H9 (cell line): Measurements from ENCODE around the gene SLC26A2. TPM values are rescaled to one million over a fixed set of nuclear protein-coding genes. Genes with fewer than 3 reads are reported as not detected.

ENCODE experiments used
- DNase-seq: peaks from one replicate; pipeline ENCODE4 v3.0.0-alpha.2; 2017
- H2AFZ ChIP-seq: one replicate; pipeline ENCODE4 v1.6.1; 2013; ENCODE audit warnings: mild to moderate bottlenecking, low read length, control low read depth, moderate library complexity
- H2AK5ac ChIP-seq: 2 replicates; pipeline ENCODE4 v1.6.1; 2013; ENCODE audit warnings: low read length, control low read depth, mixed read lengths; ENCODE audit not compliant: insufficient read length
- H2BK120ac ChIP-seq: one replicate; pipeline ENCODE4 v1.6.1; 2013; ENCODE audit warnings: low read depth, mild to moderate bottlenecking, low read length, control low read depth, inconsistent platforms; ENCODE audit not compliant: poor library complexity, severe bottlenecking
- H2BK12ac ChIP-seq: 2 replicates; pipeline ENCODE4 v1.6.1; 2013; ENCODE audit warnings: low read length, control low read depth, mixed read lengths, low read depth; ENCODE audit not compliant: insufficient read length
- H2BK15ac ChIP-seq: 2 replicates; pipeline ENCODE4 v1.6.1; 2013; ENCODE audit warnings: low read depth, low read length, control low read depth
- H2BK20ac ChIP-seq: one replicate; pipeline ENCODE4 v1.6.1; 2013; ENCODE audit warnings: low read depth, mild to moderate bottlenecking, low read length, control low read depth, inconsistent platforms; ENCODE audit not compliant: poor library complexity, severe bottlenecking
- H2BK5ac ChIP-seq: 2 replicates; pipeline ENCODE4 v1.6.1; 2013; ENCODE audit warnings: low read length, control low read depth, mixed read lengths; ENCODE audit not compliant: insufficient read length
- H3K14ac ChIP-seq: 2 replicates; pipeline ENCODE4 v1.6.1; 2013; ENCODE audit warnings: low read length, control low read depth; ENCODE audit not compliant: insufficient read depth
- H3K18ac ChIP-seq: 2 replicates; pipeline ENCODE4 v1.6.1; 2013; ENCODE audit warnings: low read depth, mild to moderate bottlenecking, mixed read lengths, low read length, control low read depth; ENCODE audit not compliant: insufficient read length
- H3K23ac ChIP-seq: 2 replicates; pipeline ENCODE4 v1.6.1; 2013; ENCODE audit warnings: low read length, control low read depth, mixed read lengths, low read depth; ENCODE audit not compliant: insufficient read length
- H3K23me2 ChIP-seq: 2 replicates; pipeline ENCODE4 v1.6.1; 2013; ENCODE audit warnings: low read depth, mild to moderate bottlenecking, mixed read lengths, low read length, control low read depth; ENCODE audit not compliant: insufficient read length, poor library complexity, severe bottlenecking
- H3K27ac ChIP-seq: 2 replicates; pipeline ENCODE4 v1.5.1; 2013; ENCODE audit warnings: low read length, control low read depth, mixed read lengths, low read depth; ENCODE audit not compliant: insufficient read length
- H3K27me3 ChIP-seq: 2 replicates; pipeline ENCODE4 v1.6.1; 2013; ENCODE audit warnings: low read length, control low read depth, inconsistent platforms; ENCODE audit not compliant: insufficient read depth
- H3K4ac ChIP-seq: 2 replicates; pipeline ENCODE4 v1.6.1; 2013; ENCODE audit warnings: low read depth, mild to moderate bottlenecking, control low read depth, inconsistent platforms, low read length, moderate library complexity
- H3K4me1 ChIP-seq: 2 replicates; pipeline ENCODE4 v1.6.1; 2013; ENCODE audit warnings: low read length, control low read depth, inconsistent platforms; ENCODE audit not compliant: insufficient read depth
- H3K4me2 ChIP-seq: 2 replicates; pipeline ENCODE4 v1.6.1; 2013; ENCODE audit warnings: low read length, control low read depth, mixed read lengths; ENCODE audit not compliant: insufficient read length, insufficient read depth
- H3K56ac ChIP-seq: 2 replicates; pipeline ENCODE4 v1.6.1; 2013; ENCODE audit warnings: low read depth, mild to moderate bottlenecking, mixed read lengths, low read length, control low read depth; ENCODE audit not compliant: insufficient read length
- H3K79me1 ChIP-seq: 2 replicates; pipeline ENCODE4 v1.6.1; 2013; ENCODE audit warnings: low read depth, mild to moderate bottlenecking, moderate library complexity, low read length, control low read depth, inconsistent platforms; ENCODE audit not compliant: insufficient read depth, poor library complexity, severe bottlenecking
- H3K79me2 ChIP-seq: 2 replicates; pipeline ENCODE4 v1.6.1; 2013; ENCODE audit warnings: low read length, control low read depth, inconsistent platforms; ENCODE audit not compliant: insufficient read depth
- H3K9ac ChIP-seq: 2 replicates; pipeline ENCODE4 v1.6.1; 2013; ENCODE audit warnings: low read length, control low read depth, mixed read lengths; ENCODE audit not compliant: insufficient read length; ENCODE audit errors: extremely low read depth
- H3K9me3 ChIP-seq: one replicate; pipeline ENCODE4 v1.6.1; 2013; ENCODE audit warnings: low read depth, low read length, inconsistent platforms; ENCODE audit not compliant: control insufficient read depth
- H3T11ph ChIP-seq: one replicate; pipeline ENCODE4 v1.6.1; 2013; ENCODE audit warnings: mild to moderate bottlenecking, low read length, control low read depth, inconsistent platforms
- H4K20me1 ChIP-seq: one replicate; pipeline ENCODE4 v1.6.1; 2013; ENCODE audit not compliant: control insufficient read depth, insufficient read length, insufficient read depth
- H4K5ac ChIP-seq: 2 replicates; pipeline ENCODE4 v1.6.1; 2013; ENCODE audit warnings: low read depth, mild to moderate bottlenecking, mixed read lengths, low read length, control low read depth; ENCODE audit not compliant: insufficient read length
- H4K8ac ChIP-seq: replicated peaks from 2 replicates; pipeline ENCODE4 v1.6.1; 2013; ENCODE audit warnings: low read length, control low read depth, mixed read lengths, low read depth; ENCODE audit not compliant: insufficient read length
- H4K91ac ChIP-seq: 2 replicates; pipeline ENCODE4 v1.6.1; 2013; ENCODE audit warnings: low read depth, mild to moderate bottlenecking, moderate library complexity, mixed read lengths, low read length, control low read depth; ENCODE audit not compliant: insufficient read length
- H3K27ac Mint-ChIP-seq, 3 experiments: 2 replicates in 2 of 3; 3 replicates in 1 of 3; pipeline ENCODE4 v1.8.0; 2020 to 2021; ENCODE audit warnings: mixed read lengths in 3 of 3, mild to moderate bottlenecking in 1 of 3, moderate library complexity in 1 of 3
- H3K27me3 Mint-ChIP-seq: 2 replicates; pipeline ENCODE4 v1.8.0; 2021; ENCODE audit warnings: low read depth, mild to moderate bottlenecking, moderate library complexity, mixed read lengths
- H3K36me3 Mint-ChIP-seq, 3 experiments: 2 replicates in 2 of 3; 3 replicates in 1 of 3; pipeline ENCODE4 v1.8.0; 2020 to 2021; ENCODE audit warnings: low read depth in 3 of 3, mixed read lengths in 3 of 3; ENCODE audit not compliant: insufficient read depth in 1 of 3
- H3K4me1 Mint-ChIP-seq, 2 experiments: 2 replicates each; pipeline ENCODE4 v1.8.0; 2020; ENCODE audit warnings: mixed read lengths in 2 of 2
- H3K4me3 Mint-ChIP-seq, 2 experiments: 2 replicates in 1 of 2; 3 replicates in 1 of 2; pipeline ENCODE4 v1.8.0; 2020 to 2021; ENCODE audit warnings: mild to moderate bottlenecking in 2 of 2, mixed read lengths in 2 of 2, moderate library complexity in 1 of 2
- H3K9me3 Mint-ChIP-seq, 2 experiments: 2 replicates in 1 of 2; 3 replicates in 1 of 2; pipeline ENCODE4 v1.8.0; 2020; ENCODE audit warnings: mild to moderate bottlenecking in 2 of 2, mixed read lengths in 2 of 2, moderate library complexity in 1 of 2
- WGBS: extraction: QIAGEN DNeasy Blood & Tissue Kit; methylation state at CpG from one replicate; pipeline ENCODE4 v1.1.7; 2013; ENCODE audit warnings: missing lambda C conversion rate, low lambda C conversion rate, mixed read lengths; ENCODE audit not compliant: insufficient read length; ENCODE audit errors: extremely low coverage; 5-methylcytosine and 5-hydroxymethylcytosine counted together
- total RNA-seq: library from RNA; stranded (reverse); gene quantifications from 2 replicates; pipeline ENCODE4 v1.2.1, GENCODE V29; 2021
- TF ChIP-seq, protein P1 (sequence below): fragments of 200-600 bp; sonication (generic); conservative IDR thresholded peaks from 3 replicates; pipeline ENCODE4 v1.8.0; 2021; ENCODE audit warnings: antibody characterized with exemption, mild to moderate bottlenecking

The SLC26A2 gene
- total RNA-seq, 1 experiment from 2014 or later, result 5.9 TPM

DNA sequence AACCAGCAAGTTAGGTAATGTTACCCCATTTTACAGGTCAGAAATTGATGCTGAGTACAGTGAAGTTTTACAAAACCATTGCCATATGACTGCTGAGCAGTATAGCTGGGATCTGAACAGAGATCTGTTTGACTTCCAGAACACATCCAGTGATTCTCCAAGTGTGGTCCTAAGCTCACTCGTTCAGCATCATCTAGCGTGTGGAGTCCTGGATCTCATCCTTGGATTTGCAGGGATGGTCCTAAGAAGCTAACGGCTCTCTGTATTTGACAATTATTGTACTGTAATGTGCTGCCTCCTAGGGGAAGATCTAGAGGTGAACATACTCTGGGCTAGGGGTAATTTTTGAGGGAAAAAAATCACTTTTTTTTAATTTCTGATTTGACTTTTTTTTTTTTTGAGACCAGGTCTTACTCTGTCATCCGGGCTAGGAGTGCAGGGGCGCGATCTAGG, 1.4 kb downstream of the SLC26A2 start:
- H4K20me1 ChIP-seq, result no peaks in the 10 kb centered on the region
- H3K23ac ChIP-seq, result no peak overlapping the region
- no peak overlapping the region for H3K18ac ChIP-seq
- H2BK5ac ChIP-seq, result no peak overlapping the region
- no peak overlapping the region for H3K14ac ChIP-seq
- H3K56ac ChIP-seq, result no peak overlapping the region
- no peaks in the 10 kb centered on the region for H3K79me2 ChIP-seq
- H4K8ac ChIP-seq, result no peak overlapping the region
- no peak overlapping the region for H2BK12ac ChIP-seq
- H4K91ac ChIP-seq, result no peak overlapping the region
- H3K27me3 Mint-ChIP-seq, result peaks cover 9% of the 10 kb centered on the region
- H2BK20ac ChIP-seq, result no peak overlapping the region
- WGBS, result no CpG with 5 or more reads among the region's 6 CpGs
- no peak overlapping the region for H2BK15ac ChIP-seq
- H2AFZ ChIP-seq, result no peak overlapping the region
- peaks cover 5% of the 10 kb centered on the region for H3K23me2 ChIP-seq
- H3K4me3 Mint-ChIP-seq, result peak overlapping the region; percentile 85 to 95
- no peaks in the 10 kb centered on the region for H3K79me1 ChIP-seq
- no peak overlapping the region for H3K27ac Mint-ChIP-seq
- no peaks in the 10 kb centered on the region; the same call in 1 of the 2 replicates for H3K27me3 ChIP-seq
- no peaks in the 10 kb centered on the region for H3K9me3 ChIP-seq
- no peaks in the 10 kb centered on the region for H3K9me3 Mint-ChIP-seq
- no peak for DNase-seq
- no peak overlapping the region for H2BK120ac ChIP-seq
- peaks cover 13 to 16% of the 10 kb centered on the region in 2 experiments for H3K4me1 Mint-ChIP-seq
- TF ChIP-seq, protein P1, sequence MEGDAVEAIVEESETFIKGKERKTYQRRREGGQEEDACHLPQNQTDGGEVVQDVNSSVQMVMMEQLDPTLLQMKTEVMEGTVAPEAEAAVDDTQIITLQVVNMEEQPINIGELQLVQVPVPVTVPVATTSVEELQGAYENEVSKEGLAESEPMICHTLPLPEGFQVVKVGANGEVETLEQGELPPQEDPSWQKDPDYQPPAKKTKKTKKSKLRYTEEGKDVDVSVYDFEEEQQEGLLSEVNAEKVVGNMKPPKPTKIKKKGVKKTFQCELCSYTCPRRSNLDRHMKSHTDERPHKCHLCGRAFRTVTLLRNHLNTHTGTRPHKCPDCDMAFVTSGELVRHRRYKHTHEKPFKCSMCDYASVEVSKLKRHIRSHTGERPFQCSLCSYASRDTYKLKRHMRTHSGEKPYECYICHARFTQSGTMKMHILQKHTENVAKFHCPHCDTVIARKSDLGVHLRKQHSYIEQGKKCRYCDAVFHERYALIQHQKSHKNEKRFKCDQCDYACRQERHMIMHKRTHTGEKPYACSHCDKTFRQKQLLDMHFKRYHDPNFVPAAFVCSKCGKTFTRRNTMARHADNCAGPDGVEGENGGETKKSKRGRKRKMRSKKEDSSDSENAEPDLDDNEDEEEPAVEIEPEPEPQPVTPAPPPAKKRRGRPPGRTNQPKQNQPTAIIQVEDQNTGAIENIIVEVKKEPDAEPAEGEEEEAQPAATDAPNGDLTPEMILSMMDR, result peak; percentile 61
- H3K9ac ChIP-seq, result no peak overlapping the region
- peaks cover 2% of the 10 kb centered on the region; the same call in 1 of the 2 replicates for H3K4me1 ChIP-seq
- H3K27ac ChIP-seq, result no peak overlapping the region
- no peak overlapping the region for H3K4ac ChIP-seq
- no peak overlapping the region for H2AK5ac ChIP-seq
- H3T11ph ChIP-seq, result no peak overlapping the region
- no peak overlapping the region for H3K4me2 ChIP-seq
- no peak overlapping the region for H4K5ac ChIP-seq
- peaks cover 0 to 2% (median 0%) of the 10 kb centered on the region in 3 experiments; a peak in 1 of 7 replicates for H3K36me3 Mint-ChIP-seq
